C1 segment of cervical spinal cord (tissue), 14 donors: ENCODE results near the gene ABCB10.
"Not testable (repeated sequence)": the region's sequence is repeated elsewhere in the genome, so short reads cannot be mapped to it uniquely, and the experiment has no call there.

Experiments used
- DNase-seq, 14 donors: peaks; one replicate each; lab custom pipeline; 2025; lab: John Stamatoyannopoulos, UW

ABCB10 gene

GRCh38 chr1:229572286-229572685 lies 13.8 kb upstream of the ABCB10 start:
- no peak for DNase-seq

- no peak for DNase-seq
Measured at GRCh38 chr1:229570891-229571516, 12.5 kb upstream of the ABCB10 start.

- no peak for DNase-seq
Measured at GRCh38 chr1:229570305-229570704, 11.8 kb upstream of the ABCB10 start.

- no peak for DNase-seq
Measured at GRCh38 chr1:229567109-229567868, 8.8 kb upstream of the ABCB10 start.

GRCh38 chr1:229563701-229564100 lies 5.2 kb upstream of the ABCB10 start:
- no peak for DNase-seq

GRCh38 chr1:229563241-229563640 lies 4.7 kb upstream of the ABCB10 start:
- DNase-seq = no peak

GRCh38 chr1:229562686-229563085 lies 4.2 kb upstream of the ABCB10 start:
- no peak for DNase-seq

GRCh38 chr1:229561141-229561540 lies 2.6 kb upstream of the ABCB10 start:
- no peak for DNase-seq

- DNase-seq = not testable (repeated sequence)
Measured at GRCh38 chr1:229560124-229560523, 1.6 kb upstream of the ABCB10 start.

GRCh38 chr1:229559336-229559801 lies 862 bp upstream of the ABCB10 start:
- not testable (repeated sequence) for DNase-seq

- DNase-seq = peak in 7 of 14 donors; percentile 22 to 77 (median 38)
Measured at GRCh38 chr1:229557913-229558414, 543 bp downstream of the ABCB10 start.

- no peak for DNase-seq
Measured at GRCh38 chr1:229557200-229557850, 1.2 kb downstream of the ABCB10 start.

GRCh38 chr1:229554886-229555621 lies 3.5 kb downstream of the ABCB10 start:
- no peak for DNase-seq

- DNase-seq = no peak
Measured at GRCh38 chr1:229553621-229554130, 4.8 kb downstream of the ABCB10 start.

- DNase-seq = no peak
Measured at GRCh38 chr1:229552732-229553131, 5.8 kb downstream of the ABCB10 start.

GRCh38 chr1:229550812-229551567 lies 7.5 kb downstream of the ABCB10 start:
- DNase-seq = no peak

- no peak for DNase-seq
Measured at GRCh38 chr1:229547542-229547941, 11.0 kb downstream of the ABCB10 start.

GRCh38 chr1:229544587-229544986 lies 13.9 kb downstream of the ABCB10 start:
- no peak for DNase-seq

GRCh38 chr1:229539863-229540506 lies 18.5 kb downstream of the ABCB10 start:
- DNase-seq = no peak

GRCh38 chr1:229538945-229539344 lies 19.6 kb downstream of the ABCB10 start:
- no peak for DNase-seq
